GM10266 (cell line): ENCODE data around the gene TMEM63A.

Experiments
- DNase-seq: peaks from one replicate; pipeline ENCODE4 v3.0.0; 2012; ENCODE audit errors: extremely low spot score
- TF ChIP-seq, protein P1 (sequence below): IDR thresholded peaks from 2 replicates; pipeline ENCODE4 v1.5.1; 2012; ENCODE audit warnings: mild to moderate bottlenecking, low read depth; ENCODE audit not compliant: control insufficient read depth, insufficient read depth; ENCODE audit errors: missing control alignments

The TMEM63A gene

DNA sequence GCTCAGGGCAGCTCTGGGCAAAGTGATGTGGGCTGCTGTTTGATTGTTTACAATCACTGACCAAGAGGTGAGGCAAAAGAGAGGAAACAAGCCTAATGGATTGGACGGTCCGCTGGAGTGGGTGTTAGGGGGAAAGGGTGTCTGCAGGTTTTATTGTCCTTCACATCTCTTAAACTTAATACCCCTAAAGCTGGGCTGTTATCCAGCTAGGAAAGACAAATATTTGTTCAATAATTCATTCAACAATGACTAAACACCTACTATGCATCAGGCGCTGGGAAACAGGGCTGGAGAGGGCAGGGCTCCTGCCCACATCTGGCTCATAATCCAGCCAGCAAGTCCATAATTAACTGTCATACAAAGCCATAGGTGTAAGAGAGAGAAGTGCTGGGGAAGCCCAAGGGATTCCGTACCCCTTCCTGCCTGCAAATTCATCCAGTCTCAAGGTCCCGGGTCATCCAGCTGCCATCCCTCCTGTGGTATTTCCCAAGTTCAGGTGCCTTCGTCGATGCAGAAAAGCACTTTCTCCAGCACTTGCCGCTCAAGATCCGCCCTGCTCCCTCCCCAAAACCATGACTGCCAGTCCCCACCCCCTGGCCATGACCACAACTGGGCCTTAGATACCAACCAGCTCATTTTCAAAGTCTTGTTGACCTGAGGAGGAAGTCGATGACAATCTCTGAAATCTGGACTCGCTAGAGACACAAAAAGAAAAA is 10.7 kb downstream of the TMEM63A start:
- TF ChIP-seq, protein P1, sequence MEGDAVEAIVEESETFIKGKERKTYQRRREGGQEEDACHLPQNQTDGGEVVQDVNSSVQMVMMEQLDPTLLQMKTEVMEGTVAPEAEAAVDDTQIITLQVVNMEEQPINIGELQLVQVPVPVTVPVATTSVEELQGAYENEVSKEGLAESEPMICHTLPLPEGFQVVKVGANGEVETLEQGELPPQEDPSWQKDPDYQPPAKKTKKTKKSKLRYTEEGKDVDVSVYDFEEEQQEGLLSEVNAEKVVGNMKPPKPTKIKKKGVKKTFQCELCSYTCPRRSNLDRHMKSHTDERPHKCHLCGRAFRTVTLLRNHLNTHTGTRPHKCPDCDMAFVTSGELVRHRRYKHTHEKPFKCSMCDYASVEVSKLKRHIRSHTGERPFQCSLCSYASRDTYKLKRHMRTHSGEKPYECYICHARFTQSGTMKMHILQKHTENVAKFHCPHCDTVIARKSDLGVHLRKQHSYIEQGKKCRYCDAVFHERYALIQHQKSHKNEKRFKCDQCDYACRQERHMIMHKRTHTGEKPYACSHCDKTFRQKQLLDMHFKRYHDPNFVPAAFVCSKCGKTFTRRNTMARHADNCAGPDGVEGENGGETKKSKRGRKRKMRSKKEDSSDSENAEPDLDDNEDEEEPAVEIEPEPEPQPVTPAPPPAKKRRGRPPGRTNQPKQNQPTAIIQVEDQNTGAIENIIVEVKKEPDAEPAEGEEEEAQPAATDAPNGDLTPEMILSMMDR: no peak
- DNase-seq: no peak

DNA sequence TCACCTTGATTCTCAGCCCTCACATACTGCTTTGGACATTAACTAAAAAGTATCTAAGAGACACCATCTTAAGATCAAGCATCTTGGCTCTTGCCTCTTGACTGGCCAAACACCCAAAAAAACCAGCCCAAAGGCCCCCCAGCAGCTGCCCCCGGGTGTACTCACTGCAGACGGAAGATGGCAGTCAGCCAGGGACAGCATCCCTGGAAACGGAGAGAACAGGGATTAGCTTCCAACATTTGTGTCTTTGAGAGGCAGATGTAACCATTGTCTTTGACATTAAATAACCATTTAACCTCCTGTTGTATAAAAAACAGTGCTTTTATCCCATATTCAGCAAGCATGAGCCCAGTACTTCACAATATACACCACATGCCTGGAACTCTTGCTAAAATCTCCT is 11.3 kb downstream of the TMEM63A start:
- TF ChIP-seq, protein P1: no peak
- DNase-seq: no peak

DNA sequence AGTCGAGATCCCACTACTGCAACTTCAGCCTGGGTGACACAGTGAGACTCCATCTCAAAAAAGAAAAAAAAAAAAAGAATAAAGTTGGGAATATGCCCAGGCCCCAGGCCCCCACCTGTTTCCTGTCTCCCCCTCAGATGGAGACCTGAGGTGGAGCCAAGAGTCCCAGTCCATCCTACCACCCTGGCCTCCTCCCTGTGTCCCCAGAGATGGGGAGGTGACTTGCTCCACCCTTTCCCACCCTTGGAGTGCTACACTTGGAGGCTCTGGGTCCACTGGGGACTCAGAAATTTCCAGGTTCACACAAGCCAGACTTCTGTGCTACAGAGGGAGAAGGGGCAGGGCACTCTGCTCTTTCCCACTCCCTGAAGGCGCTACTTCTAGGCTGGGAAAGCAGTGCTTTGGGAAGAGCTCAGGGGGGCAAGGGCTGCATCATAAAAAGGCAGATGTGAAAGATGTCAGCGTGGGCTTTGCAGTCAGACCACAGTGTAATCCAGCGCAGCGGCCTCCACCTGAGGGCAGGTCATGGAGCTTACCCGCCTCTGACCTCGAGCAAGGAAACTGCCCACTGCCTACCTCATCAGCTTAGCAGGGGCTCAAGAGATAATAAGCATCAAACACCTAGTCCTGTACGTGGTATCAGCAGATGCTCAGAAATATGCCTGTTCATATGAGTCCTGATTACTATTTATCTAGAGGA is 13.4 kb downstream of the TMEM63A start:
- TF ChIP-seq, protein P1: no peak
- DNase-seq: no peak

DNA sequence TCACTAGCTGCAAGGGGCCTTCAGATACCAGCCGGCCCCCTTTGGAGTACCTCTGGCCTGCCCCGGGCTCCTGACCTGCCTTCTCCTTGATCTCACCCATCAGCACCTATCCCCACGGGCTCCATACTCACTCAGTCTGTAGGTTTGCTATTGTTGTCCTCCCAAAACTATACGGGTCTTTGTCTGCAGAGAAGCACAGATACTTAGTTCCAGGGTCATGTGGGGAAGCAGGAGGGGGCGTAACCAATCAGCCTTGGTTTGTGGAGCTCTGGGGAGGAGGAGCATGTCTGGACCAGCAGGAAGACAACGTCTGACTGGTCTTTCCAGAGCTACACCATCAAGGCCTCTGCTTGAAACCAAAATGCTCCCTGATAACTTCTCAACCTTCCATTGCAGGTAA is 15.2 kb downstream of the TMEM63A start:
- TF ChIP-seq, protein P1: no peak
- DNase-seq: no peak

DNA sequence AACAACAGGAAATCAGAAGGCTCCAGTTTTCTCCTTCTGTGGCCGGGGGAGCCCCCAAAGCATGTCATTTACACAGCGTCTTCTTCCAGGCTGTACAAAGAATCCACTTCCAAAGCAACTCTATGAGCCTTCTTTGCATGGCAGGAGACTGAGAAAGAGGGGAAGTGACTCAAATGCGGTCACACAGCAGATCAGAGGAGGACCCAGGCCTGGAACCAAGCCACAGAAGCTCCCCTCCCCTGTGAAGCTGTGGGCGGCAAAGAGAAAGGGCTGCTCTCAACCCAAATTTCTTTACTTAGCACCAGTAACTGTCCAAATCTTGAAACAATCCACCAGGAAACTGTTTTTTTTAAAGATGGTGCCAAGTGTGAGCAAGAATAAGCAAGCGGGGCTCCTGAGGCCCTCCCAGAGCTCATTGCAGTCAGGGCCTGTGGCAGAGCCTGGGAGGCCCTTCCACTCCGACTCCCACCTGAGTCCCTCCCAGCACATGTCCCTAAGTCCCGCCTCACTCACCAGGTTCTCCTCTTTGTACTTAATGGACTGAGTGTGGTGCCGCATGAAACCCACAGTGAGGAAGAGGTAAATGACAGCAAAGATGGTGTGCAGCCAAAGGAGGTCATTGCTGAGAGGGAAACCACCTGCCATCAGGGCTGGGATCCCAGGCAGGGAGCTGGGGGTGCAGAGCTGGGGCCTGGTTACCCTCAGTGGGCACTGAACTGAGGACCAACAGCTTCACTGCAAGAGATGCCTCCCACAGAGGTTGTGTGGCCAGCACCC is 15.9 kb downstream of the TMEM63A start:
- DNase-seq: no peak
- TF ChIP-seq, protein P1: no peak

DNA sequence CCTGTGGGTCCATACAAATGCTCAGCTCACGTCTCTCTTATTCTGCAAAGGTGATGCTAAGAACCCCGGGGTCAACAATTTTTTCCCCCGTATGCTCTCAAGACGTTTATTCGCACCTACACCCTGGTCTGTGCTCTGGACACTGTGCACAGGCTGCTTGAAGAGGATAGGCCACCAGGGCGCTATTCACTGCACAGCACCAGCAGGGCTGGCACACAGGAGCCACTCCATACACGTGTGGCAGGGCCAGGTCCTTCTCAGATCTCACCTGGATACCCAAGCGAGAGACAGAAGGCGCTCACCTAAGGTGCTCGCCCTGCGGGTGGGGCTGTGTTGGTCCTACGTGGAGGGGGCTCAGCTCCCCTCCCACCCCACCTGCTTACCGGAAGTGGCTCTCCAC is 16.7 kb downstream of the TMEM63A start:
- no peak for DNase-seq
- TF ChIP-seq, protein P1: no peak

DNA sequence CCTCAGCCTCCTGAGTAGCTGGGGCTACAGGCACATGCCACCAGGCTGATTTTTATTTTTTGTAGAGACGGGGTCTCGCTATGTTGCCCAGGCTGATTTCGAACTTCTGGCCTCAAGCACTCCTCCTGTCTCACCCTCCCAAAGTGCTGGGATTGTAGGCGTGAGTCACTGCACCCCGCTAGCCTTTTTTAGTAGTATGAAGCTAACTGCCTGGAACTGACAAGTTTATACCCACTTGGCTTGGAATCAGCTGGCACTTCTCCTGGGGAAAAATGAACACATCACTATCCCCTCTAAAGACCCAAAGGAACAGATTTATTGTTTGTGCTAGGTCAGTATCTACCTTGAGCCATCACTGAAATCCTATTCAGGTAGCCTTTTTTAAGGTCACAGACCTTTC is 19.0 kb downstream of the TMEM63A start:
- no peak for DNase-seq
- TF ChIP-seq, protein P1: no peak
